Chondrocyte (in vitro differentiated cells): ENCODE results near the gene GRIK4. TPM values are rescaled to one million over a fixed set of nuclear protein-coding genes. Genes with fewer than 3 reads are reported as not detected.

ENCODE experiments used
- DNase-seq: peaks from one replicate; pipeline ENCODE4 v3.0.0; 2021; ENCODE audit warnings: mixed read lengths, low spot score
- H3K27ac Mint-ChIP-seq: one replicate; pipeline ENCODE4 v1.8.0; 2021; ENCODE audit warnings: mild to moderate bottlenecking, moderate library complexity, mixed read lengths; ENCODE audit not compliant: unreplicated experiment
- H3K27me3 Mint-ChIP-seq: 2 replicates; pipeline ENCODE4 v1.8.0; 2021; ENCODE audit warnings: low read depth, mixed read lengths
- H3K36me3 Mint-ChIP-seq: 2 replicates; pipeline ENCODE4 v1.8.0; 2021; ENCODE audit warnings: low read depth, mixed read lengths
- H3K4me1 Mint-ChIP-seq: 2 replicates; pipeline ENCODE4 v1.8.0; 2021; ENCODE audit warnings: low read depth, mild to moderate bottlenecking, mixed read lengths
- H3K4me3 Mint-ChIP-seq: one replicate; pipeline ENCODE4 v1.8.0; 2021; ENCODE audit warnings: mild to moderate bottlenecking, moderate library complexity, mixed read lengths; ENCODE audit not compliant: unreplicated experiment
- H3K9me3 Mint-ChIP-seq: 2 replicates; pipeline ENCODE4 v1.8.0; 2021; ENCODE audit warnings: low read depth, mixed read lengths
- total RNA-seq: library from RNA; stranded (reverse); gene quantifications from 3 replicates; pipeline ENCODE4 v1.2.1, GENCODE V29; 2021
- TF ChIP-seq, protein P1 (sequence below): fragments of 200-600 bp; sonication (generic); IDR thresholded peaks from 2 replicates; pipeline ENCODE4 v1.5.0; 2021; ENCODE audit warnings: antibody characterized with exemption, mild to moderate bottlenecking, moderate library complexity

The GRIK4 gene
- total RNA-seq, 1 donor from 2014 or later, result 0.37 TPM

DNA sequence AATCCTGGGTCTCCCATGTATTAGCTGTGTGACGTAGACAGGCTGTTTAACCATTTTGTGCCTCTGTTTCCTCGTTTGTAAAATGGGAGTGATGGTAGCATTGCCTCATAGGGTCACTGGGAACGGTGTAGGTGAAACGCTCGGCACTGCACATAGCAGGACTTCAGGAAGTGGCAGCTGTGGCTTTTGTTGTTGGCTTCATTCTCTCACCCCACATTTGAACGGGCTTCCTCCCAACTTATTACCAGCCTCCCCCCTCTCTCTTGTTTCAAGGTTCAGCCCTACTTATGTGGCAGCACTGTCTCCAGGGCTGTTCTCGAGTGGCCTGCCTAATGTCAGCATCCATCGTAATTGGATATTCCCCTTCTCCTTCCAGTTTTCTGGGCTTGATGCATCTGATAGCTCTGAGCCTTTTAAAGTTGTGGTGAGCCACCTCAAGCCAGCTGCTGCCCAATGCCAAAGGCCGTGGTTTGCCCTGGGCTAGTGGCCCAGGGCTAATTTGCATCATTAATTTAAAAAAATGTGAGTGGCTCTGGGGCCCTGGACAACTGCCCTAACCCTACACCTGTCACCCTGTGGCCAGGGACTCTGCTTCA is 294.5 kb downstream of the GRIK4 start:
- peaks cover 8% of the 10 kb centered on the region for H3K4me1 Mint-ChIP-seq
- TF ChIP-seq, protein P1, sequence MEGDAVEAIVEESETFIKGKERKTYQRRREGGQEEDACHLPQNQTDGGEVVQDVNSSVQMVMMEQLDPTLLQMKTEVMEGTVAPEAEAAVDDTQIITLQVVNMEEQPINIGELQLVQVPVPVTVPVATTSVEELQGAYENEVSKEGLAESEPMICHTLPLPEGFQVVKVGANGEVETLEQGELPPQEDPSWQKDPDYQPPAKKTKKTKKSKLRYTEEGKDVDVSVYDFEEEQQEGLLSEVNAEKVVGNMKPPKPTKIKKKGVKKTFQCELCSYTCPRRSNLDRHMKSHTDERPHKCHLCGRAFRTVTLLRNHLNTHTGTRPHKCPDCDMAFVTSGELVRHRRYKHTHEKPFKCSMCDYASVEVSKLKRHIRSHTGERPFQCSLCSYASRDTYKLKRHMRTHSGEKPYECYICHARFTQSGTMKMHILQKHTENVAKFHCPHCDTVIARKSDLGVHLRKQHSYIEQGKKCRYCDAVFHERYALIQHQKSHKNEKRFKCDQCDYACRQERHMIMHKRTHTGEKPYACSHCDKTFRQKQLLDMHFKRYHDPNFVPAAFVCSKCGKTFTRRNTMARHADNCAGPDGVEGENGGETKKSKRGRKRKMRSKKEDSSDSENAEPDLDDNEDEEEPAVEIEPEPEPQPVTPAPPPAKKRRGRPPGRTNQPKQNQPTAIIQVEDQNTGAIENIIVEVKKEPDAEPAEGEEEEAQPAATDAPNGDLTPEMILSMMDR, result no peak
- no peaks in the 10 kb centered on the region for H3K9me3 Mint-ChIP-seq
- no peak overlapping the region for H3K4me3 Mint-ChIP-seq
- H3K36me3 Mint-ChIP-seq, result no peaks in the 10 kb centered on the region
- H3K27me3 Mint-ChIP-seq, result peaks cover 11% of the 10 kb centered on the region
- no peak for DNase-seq
- no peak overlapping the region for H3K27ac Mint-ChIP-seq

DNA sequence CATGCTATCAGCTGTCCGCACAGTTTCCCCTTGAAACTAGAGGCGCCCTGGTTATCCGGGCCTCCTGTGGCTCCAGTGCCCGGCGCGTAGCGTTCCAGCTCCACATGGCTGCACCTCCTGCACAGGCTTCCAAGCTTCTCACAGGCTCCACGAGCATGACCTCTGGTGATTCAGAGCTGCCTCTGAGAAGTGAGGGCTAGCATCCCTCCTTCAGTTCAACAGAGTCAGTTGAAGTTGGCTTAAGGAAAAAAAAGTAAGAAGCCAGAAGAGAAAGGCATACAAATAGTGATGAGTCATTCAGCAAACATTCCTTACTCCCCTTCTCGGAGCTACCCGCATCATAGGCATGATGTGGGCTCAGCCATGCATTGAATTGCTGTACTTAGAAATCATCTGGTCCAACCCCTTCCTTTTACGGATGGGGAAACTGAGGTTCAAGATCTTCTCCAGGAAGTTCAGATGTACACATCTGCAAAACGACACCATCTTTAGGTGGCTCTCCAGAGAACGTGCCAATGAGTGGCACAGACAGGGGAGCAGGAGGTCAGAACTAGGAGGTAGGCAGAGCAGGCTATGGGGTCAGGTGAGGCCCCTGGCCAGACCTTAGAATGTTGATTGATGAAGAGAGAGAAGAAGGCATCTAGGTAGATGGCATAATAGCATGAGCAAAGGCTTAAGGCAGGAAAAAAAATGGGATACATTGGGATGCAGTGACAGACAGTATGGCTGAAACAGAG is 296.0 kb downstream of the GRIK4 start:
- Mint-ChIP-seq H3K4me3 (no peak overlapping the region), H3K9me3 (no peaks in the 10 kb centered on the region), H3K27ac (no peak overlapping the region), H3K27me3 (peaks cover 8% of the 10 kb centered on the region), H3K36me3 (no peaks in the 10 kb centered on the region), H3K4me1 (peaks cover 8% of the 10 kb centered on the region)
- DNase-seq, result no peak
- TF ChIP-seq, protein P1, result no peak

DNA sequence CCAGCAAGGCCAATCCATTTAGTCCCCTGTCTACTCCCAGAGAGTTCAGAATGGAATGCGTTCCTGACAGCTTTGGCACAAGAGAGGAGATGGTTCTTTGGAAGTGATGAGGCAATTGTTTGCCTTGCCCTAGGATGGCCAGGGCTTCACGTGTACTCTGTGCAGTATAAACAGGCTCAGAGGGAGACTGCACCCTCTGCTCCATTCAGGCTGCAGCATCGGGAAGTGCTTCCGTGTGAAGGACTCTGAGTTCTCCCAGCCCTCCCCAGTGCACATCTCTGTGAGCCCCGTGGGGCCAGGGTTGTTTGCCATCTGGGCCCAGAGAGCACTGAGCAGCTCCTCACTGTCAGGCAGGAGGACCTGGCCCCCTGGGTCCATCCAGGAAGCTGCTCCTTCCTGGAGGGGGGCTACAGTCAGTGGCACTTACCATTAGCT is 297.1 kb downstream of the GRIK4 start:
- H3K27me3 Mint-ChIP-seq, result peaks cover 6% of the 10 kb centered on the region

DNA sequence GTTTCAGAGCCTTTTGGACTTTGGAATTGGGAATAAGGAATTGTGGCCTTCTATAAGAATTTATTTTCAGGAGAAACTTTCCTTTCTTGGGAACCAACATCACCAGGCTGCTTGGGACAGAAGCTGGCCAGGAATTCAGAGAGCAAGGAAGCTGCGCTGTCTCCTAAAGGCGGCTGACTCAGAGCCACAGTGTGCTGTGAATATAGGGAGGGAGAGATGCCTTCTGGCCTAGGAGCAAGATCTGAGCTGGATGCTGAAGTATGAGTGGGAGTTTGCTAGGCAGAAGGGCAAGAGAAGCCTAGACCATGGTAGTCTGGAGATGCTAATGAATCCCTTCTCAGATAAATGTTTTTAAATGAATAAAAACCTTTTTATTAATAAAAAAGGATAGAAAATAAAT is 298.7 kb downstream of the GRIK4 start:
- TF ChIP-seq, protein P1, result no peak
- DNase-seq, result no peak
- Mint-ChIP-seq H3K9me3 (no peaks in the 10 kb centered on the region), H3K27me3 (no peaks in the 10 kb centered on the region), H3K27ac (no peak overlapping the region), H3K4me1 (peaks cover 8% of the 10 kb centered on the region), H3K36me3 (no peaks in the 10 kb centered on the region), H3K4me3 (no peak overlapping the region)

More for the DNA sequence above, 297.1 kb downstream of the GRIK4 start:
- H3K4me1 Mint-ChIP-seq, result peaks cover 8% of the 10 kb centered on the region
- H3K9me3 Mint-ChIP-seq, result no peaks in the 10 kb centered on the region
- H3K27ac Mint-ChIP-seq, result no peak overlapping the region
- no peak for DNase-seq
- TF ChIP-seq, protein P1, result no peak
- no peaks in the 10 kb centered on the region for H3K36me3 Mint-ChIP-seq
- H3K4me3 Mint-ChIP-seq, result no peak overlapping the region

DNA sequence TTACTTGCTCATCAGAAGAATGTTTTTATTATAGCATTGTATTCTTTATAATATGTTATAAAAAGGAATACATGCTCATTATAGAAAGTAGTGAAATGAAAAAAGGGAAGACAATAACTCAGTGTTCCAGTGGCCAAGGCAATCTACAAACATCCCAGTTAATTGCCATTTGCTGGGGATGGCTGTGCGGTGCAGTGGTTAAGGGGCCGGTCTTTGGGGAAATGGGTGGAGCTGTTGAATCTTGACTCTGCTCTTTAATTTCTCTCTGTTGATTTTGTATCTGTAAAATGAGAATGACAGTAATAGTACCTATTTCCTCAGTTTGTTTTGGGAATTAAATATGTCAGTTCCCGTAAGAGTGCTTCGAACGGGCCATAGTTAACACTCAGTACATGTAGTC is 299.7 kb downstream of the GRIK4 start:
- Mint-ChIP-seq H3K36me3 (no peaks in the 10 kb centered on the region), H3K27ac (no peak overlapping the region), H3K27me3 (peaks cover 2% of the 10 kb centered on the region), H3K4me3 (no peak overlapping the region), H3K4me1 (peaks cover 8% of the 10 kb centered on the region), H3K9me3 (no peaks in the 10 kb centered on the region)
- peak; percentile 1 for DNase-seq
- TF ChIP-seq, protein P1, result no peak
